H1 (cell line): ENCODE data around the gene TBCEL. TPM values are rescaled to one million over a fixed set of nuclear protein-coding genes. Genes with fewer than 3 reads are reported as not detected.

Experiments used
- BCL11A ChIP-seq, 2 experiments: IDR thresholded peaks; one replicate each; pipeline ENCODE4 v1.6.1; 2011; ENCODE audit warnings: low read depth in 2 of 2, low read length in 2 of 2, mild to moderate bottlenecking in 2 of 2
- BRCA1 ChIP-seq: IDR thresholded peaks from 2 replicates; pipeline ENCODE4 v1.6.1; 2012; ENCODE audit warnings: low read depth, low read length, improper control_type of control experiment
- FOSL1 ChIP-seq: IDR thresholded peaks from 2 replicates; pipeline ENCODE4 v1.6.1; 2011; ENCODE audit warnings: mild to moderate bottlenecking, low read depth, low read length, moderate library complexity; ENCODE audit not compliant: insufficient read depth
- KDM1A ChIP-seq: fragments of 200-600, 300-600 bp; sonication (generic); IDR thresholded peaks from 2 replicates; pipeline ENCODE4 v1.7.1; 2016; ENCODE audit warnings: mild to moderate bottlenecking, low read length, borderline replicate concordance
- RFX5 ChIP-seq: IDR thresholded peaks from 2 replicates; pipeline ENCODE4 v1.6.1; 2011; ENCODE audit warnings: low read depth, low read length, improper control_type of control experiment, borderline replicate concordance
- TEAD4 ChIP-seq: IDR thresholded peaks from 2 replicates; pipeline ENCODE4 v1.6.1; 2012; ENCODE audit warnings: low read depth, low read length, inconsistent platforms, mixed read lengths
- YY1 ChIP-seq: IDR thresholded peaks from 2 replicates; pipeline ENCODE4 v1.6.1; 2011; ENCODE audit warnings: low read depth, mild to moderate bottlenecking, low read length
- polyA plus RNA-seq, 7 experiments: library from polyadenylated mRNA; depleted of rRNA in 3 of 7; stranded (reverse) in 5 of 7; unstranded in 2 of 7; fragments of >200 nt in 5 of 7; fragments of 200-250 nt in 2 of 7; gene quantifications; 1 replicate in 5 of 7; 2 replicates in 1 of 7; 4 replicates in 1 of 7; pipeline versions ENCODE4 v1.2.1 to v1.2.3, GENCODE V29; 2011 to 2013; ENCODE audit warnings: missing spikeins in 2 of 7, mixed read lengths in 2 of 7
- total RNA-seq: library from RNA; stranded (reverse); fragmentation: NEBNext Ultra II Directional; extraction: Animal tissue kit (Norgen Biotek cat#: 25700); gene quantifications from 2 replicates; pipeline ENCODE4 v1.2.1, GENCODE V29; 2021
- TF ChIP-seq, protein P1 (sequence below), 3 experiments: IDR thresholded peaks; 1 replicate in 2 of 3; 2 replicates in 1 of 3; pipeline versions ENCODE4 v1.5.1 to v1.6.1; 2011; ENCODE audit warnings: low read length in 3 of 3, mild to moderate bottlenecking in 3 of 3, inconsistent platforms in 2 of 3, low read depth in 1 of 3, moderate library complexity in 1 of 3; ENCODE audit not compliant: insufficient read depth in 1 of 3; ENCODE audit errors: control extremely low read depth in 1 of 3

TBCEL gene
- total and polyA plus RNA-seq, 2 of the 8 experiments (the other 6 are each of a cell fraction or from before 2014, with no cell fraction given): 3.9 to 16.0 TPM

- TF ChIP-seq, protein P1, sequence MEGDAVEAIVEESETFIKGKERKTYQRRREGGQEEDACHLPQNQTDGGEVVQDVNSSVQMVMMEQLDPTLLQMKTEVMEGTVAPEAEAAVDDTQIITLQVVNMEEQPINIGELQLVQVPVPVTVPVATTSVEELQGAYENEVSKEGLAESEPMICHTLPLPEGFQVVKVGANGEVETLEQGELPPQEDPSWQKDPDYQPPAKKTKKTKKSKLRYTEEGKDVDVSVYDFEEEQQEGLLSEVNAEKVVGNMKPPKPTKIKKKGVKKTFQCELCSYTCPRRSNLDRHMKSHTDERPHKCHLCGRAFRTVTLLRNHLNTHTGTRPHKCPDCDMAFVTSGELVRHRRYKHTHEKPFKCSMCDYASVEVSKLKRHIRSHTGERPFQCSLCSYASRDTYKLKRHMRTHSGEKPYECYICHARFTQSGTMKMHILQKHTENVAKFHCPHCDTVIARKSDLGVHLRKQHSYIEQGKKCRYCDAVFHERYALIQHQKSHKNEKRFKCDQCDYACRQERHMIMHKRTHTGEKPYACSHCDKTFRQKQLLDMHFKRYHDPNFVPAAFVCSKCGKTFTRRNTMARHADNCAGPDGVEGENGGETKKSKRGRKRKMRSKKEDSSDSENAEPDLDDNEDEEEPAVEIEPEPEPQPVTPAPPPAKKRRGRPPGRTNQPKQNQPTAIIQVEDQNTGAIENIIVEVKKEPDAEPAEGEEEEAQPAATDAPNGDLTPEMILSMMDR (IDR thresholded peaks at IDR 0.05; ENCODE audit: control extremely low read depth in 1 of 3, insufficient read depth in 1 of 3, low read depth in 1 of 3, low read length in 3 of 3): no peak
- TF ChIP-seq TEAD4 (no peak), YY1 (no peak), BRCA1 (no peak), KDM1A (no peak), FOSL1 (no peak), BCL11A (IDR thresholded peaks at IDR 0.05; ENCODE audit: low read depth in 2 of 2, low read length in 2 of 2) (no peak), RFX5 (no peak)
Measured at GRCh38 chr11:121041072-121041471, 17.2 kb downstream of the TBCEL start (continued).
